AG09319 (cell line): ENCODE measurements around the gene MAP1B.

ENCODE experiments used
- DNase-seq: peaks from one replicate; pipeline ENCODE4 v3.0.0-alpha.2; 2010; ENCODE audit warnings: low read depth; ENCODE audit errors: extremely low read depth
- TF ChIP-seq, protein P1 (sequence below): IDR thresholded peaks from 2 replicates; pipeline ENCODE4 v1.5.1; 2011; ENCODE audit warnings: low read depth, mild to moderate bottlenecking, inconsistent platforms, low read length, moderate library complexity

The MAP1B gene

DNA sequence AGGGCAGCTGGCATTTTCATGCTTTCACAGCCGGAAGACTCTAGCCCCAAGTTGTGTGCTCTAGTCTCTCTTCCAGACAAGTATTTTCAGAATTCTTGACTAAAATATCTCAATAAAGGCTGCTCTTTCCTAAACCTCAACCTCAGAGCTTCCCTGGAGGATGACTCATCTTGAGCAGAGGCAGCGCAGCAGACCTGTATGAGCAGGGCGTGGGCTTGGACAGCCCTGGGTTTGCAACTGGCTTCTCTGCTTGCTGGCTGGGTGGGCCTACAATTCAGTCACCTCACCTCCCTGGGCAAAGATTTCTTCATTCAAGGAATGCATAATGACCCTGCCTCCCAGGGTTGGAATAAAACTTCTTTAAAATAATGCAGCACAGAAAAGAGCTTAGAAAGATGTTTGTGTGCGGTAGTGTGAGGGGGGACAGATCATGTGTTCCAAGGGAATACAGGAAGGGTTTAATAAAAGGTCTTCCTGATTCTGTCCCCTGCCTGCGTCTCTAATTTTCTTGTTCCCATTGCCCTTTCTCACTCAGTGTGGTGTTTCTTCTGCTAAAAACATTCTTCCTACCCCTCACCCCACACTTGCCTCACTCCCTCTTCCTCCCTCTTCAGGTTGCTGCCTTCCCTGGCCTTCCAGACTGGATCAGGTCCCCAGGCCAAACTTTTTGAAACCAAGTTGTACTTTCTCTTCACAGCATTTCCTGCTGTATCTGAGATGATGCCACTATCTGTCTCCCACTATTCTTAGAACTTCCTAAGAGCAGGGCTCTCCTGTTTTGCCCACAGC, 39.4 kb upstream of the MAP1B start:
- TF ChIP-seq, protein P1, sequence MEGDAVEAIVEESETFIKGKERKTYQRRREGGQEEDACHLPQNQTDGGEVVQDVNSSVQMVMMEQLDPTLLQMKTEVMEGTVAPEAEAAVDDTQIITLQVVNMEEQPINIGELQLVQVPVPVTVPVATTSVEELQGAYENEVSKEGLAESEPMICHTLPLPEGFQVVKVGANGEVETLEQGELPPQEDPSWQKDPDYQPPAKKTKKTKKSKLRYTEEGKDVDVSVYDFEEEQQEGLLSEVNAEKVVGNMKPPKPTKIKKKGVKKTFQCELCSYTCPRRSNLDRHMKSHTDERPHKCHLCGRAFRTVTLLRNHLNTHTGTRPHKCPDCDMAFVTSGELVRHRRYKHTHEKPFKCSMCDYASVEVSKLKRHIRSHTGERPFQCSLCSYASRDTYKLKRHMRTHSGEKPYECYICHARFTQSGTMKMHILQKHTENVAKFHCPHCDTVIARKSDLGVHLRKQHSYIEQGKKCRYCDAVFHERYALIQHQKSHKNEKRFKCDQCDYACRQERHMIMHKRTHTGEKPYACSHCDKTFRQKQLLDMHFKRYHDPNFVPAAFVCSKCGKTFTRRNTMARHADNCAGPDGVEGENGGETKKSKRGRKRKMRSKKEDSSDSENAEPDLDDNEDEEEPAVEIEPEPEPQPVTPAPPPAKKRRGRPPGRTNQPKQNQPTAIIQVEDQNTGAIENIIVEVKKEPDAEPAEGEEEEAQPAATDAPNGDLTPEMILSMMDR: no peak
- DNase-seq: peak; percentile 23

DNA sequence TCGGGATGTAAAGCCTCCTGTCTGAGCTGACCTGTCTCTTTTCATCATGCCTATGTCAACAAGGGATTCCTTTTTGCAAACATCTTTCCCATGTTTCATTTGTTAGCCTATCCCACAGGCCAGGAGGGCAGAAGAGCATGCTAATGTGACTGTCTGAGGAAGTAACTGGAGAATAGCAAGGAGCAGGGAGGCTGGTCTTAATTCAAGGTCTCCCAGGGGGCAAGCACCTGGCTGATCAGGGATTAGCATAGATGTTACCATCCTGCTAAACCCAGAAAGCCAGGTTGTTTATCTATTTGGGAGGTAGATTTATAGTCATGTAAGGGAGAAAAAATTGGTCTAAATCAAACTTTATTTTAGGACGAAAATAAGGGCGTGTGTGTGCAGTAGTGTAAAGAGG, 36.7 kb upstream of the MAP1B start:
- TF ChIP-seq, protein P1: no peak
- no peak for DNase-seq

DNA sequence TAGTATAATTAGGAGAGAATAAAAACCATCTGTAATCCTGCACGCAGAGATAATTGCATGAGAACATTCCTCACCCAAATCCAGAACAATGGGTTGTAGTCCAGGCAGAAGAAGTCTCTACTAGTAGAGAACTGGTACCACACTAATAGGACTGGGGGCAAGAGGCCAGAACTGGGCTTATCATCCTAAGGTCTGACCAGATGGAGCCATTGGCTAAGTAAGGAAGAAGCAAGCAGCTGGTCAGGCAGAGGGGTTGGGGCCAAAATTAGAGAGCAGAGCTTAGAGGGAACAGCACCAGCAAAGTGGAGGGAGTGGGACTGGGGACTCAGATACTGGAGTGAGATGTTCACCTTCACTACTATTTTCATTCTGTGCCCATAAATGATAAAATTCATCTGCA, 35.4 kb upstream of the MAP1B start:
- TF ChIP-seq, protein P1: no peak
- peak; percentile 14 for DNase-seq

DNA sequence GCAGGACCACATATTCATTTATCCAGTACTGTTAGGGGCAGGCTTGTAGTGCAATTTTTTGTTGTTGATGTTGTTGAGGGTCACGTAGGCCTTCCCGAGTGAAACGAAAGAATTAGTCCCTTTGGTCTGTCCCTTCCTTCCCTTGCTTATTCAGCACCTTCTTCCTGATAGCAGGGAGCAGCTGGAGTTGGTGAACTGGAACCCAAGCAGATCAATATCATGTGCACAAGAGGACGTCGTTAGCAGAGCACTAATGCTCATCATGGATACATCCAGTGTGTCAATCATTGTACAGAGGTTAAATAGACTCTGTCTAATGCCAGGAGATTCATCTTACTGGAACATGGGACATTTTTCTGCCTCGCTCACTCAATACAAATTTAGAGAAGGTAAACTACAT, 33.0 kb upstream of the MAP1B start:
- TF ChIP-seq, protein P1: no peak
- DNase-seq: no peak

DNA sequence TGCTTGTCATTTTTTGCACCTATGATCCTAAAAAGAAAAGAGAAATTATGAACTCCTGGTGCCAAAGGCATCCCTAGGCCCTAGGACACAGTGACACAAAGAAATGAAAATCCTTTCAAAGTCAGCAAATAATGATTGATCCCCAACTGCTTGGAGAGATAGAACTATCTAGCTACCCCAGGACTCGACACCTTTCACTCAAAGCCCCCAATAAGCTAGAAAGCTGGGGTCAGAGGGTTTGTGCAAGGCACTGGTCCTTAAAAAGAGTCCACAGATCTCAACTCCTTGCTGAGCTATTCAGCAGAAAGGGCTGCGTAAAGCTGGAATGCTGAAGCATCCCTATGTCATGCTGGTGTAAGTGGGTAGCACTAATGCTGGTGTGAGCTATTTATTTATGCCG, 31.8 kb upstream of the MAP1B start:
- TF ChIP-seq, protein P1: no peak
- DNase-seq: no peak

DNA sequence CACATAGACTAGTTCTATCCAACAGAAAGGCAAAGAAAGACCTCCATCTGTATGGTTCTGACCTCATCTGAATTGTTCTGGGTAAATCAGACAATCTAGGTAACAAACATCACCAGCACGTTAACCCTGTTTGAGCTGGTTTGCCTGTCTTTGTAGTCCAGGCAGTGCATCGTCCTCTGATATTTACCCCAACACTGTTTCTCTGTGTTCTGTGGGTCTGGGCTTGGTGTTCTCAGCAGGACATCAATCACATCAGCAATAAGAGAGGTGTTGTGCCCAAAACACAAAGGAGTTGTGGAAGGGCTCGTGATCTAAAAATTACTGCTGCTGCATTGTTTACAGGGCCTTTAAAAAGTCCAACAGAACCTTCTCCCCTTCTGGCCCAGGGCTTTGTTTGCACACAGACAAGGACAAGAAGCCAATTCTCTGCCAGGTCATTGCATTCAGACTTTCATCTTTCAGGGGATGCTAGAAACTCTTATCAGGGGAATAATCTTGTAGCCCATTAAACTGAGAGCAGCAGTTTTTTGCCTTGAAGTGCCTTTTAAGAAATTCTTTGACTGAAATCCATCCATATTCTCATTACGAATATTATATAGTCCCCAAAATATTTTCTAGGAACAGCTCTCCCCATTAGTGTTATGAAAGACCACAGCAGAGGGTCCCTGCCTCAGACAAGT, 30.5 kb upstream of the MAP1B start:
- TF ChIP-seq, protein P1: no peak
- DNase-seq: no peak

DNA sequence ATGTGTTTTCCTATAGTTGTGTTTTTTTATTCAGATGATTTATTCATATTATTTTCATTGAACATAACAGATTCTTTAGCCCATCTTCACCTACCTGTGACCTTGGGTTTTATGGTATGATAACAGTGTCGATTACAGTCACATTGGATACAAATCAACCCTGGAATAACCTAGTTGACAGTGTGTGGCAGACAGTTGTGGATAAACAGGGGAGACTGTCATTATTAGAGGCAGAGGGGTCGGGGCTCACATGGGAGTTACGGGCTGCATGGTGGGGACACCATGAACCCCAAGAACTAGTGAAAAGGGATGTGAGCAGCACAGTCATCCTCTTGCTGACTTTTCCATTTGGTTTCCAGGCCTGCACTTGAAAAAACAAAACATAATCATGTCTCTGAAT, 29.9 kb upstream of the MAP1B start:
- DNase-seq: no peak
- TF ChIP-seq, protein P1: no peak
